Heart left ventricle (tissue), 16 donors: ENCODE measurements around the gene ASB10. TPM values are rescaled to one million over a fixed set of nuclear protein-coding genes. Genes with fewer than 3 reads are reported as not detected.

Experiments used
- ATAC-seq, 4 donors: fragments of 200-7000 bp; cut with Tn5 transposase; one replicate each; pipeline ENCODE4 v1.9.1; 2020 to 2022; ENCODE audit warnings: moderate library complexity in 4 of 4, mild to moderate bottlenecking in 3 of 4, moderate number of reproducible peaks in 1 of 4
- DNase-seq, 5 donors: peaks; one replicate each; pipeline ENCODE4 v3.0.0-alpha.2; 2020
- H3K27ac ChIP-seq, 12 donors: fragments of 200-600 bp; sonication (generic) in 4 of 12; one replicate each; pipeline versions ENCODE4 v1.5.0 to v1.8.0; 2016 to 2022; ENCODE audit warnings: mild to moderate bottlenecking in 2 of 12
- H3K27me3 ChIP-seq, 9 donors: fragments of 200-600 bp; sonication (generic) in 2 of 9; one replicate each; pipeline versions ENCODE4 v1.5.1 to v1.8.0; 2016 to 2022; ENCODE audit warnings: mild to moderate bottlenecking in 3 of 9
- H3K36me3 ChIP-seq, 9 donors: fragments of 200-600 bp; sonication (generic) in 2 of 9; one replicate each; pipeline versions ENCODE4 v1.5.0 to v1.8.0; 2018 to 2022; ENCODE audit warnings: mild to moderate bottlenecking in 2 of 9
- H3K4me1 ChIP-seq, 12 donors: fragments of 200-600 bp; sonication (generic) in 4 of 12; one replicate each; pipeline versions ENCODE4 v1.5.0 to v1.8.0; 2016 to 2022; ENCODE audit warnings: mild to moderate bottlenecking in 3 of 12
- H3K4me3 ChIP-seq, 12 donors: fragments of 200-600 bp; sonication (generic) in 4 of 12; one replicate each; pipeline versions ENCODE4 v1.5.0 to v1.8.0; 2017 to 2022; ENCODE audit warnings: mild to moderate bottlenecking in 9 of 12, moderate library complexity in 4 of 12
- H3K9me3 ChIP-seq, 12 donors: fragments of 200-600 bp; sonication (generic) in 4 of 12; one replicate each; pipeline versions ENCODE4 v1.5.0 to v1.8.0; 2016 to 2022; ENCODE audit warnings: mild to moderate bottlenecking in 1 of 12
- CTCF ChIP-seq, 12 donors: fragments of 200-600 bp; sonication (generic) in 4 of 12; IDR thresholded peaks; one replicate each; pipeline versions ENCODE4 v1.5.0 to v1.8.0; 2018 to 2022; ENCODE audit warnings: antibody characterized with exemption in 12 of 12, mild to moderate bottlenecking in 5 of 12
- POLR2A ChIP-seq, 2 donors: fragments of 450-650 bp; IDR thresholded peaks; one replicate each; pipeline ENCODE4 v1.6.1; 2017; ENCODE audit warnings: antibody characterized with exemption in 2 of 2, mild to moderate bottlenecking in 2 of 2, moderate library complexity in 2 of 2
- WGBS, 4 donors: extraction: QIAGEN DNeasy Blood & Tissue Kit in 2 of 4; methylation state at CpG; one replicate each; pipeline versions ENCODE4 v1.1.5 to v1.1.7; 2013 to 2018; 5-methylcytosine and 5-hydroxymethylcytosine counted together
- intact Hi-C, 10 donors: fragments of 100-400 bp; cut with DNase I; formaldehyde crosslinking; loops; one replicate each; pipeline versions ENCODE4 v1.11.1 to v1.14.2; 2022
- polyA plus RNA-seq, 2 donors: library from polyadenylated mRNA; stranded (reverse); fragments of 200-250 nt; gene quantifications; one replicate each; pipeline ENCODE4 v1.2.3, GENCODE V29; 2013
- total RNA-seq, 9 donors: library from RNA; depleted of rRNA in 2 of 9; stranded (reverse); fragments of >200 nt in 2 of 9; fragmentation: NEBNext Ultra II Directional in 3 of 9; extraction: Animal tissue kit (Norgen Biotek cat#: 25700) in 3 of 9; gene quantifications; one replicate each; pipeline versions ENCODE4 v1.1.0 to v1.2.4, GENCODE V29; 2016 to 2023
- donor health status: ischemic (EF 13 %, LVEDD 7.1; RV severe dilation, severe dysfunction).
- donor health status: healthy with polysubstance abuse.
- donor health status: DM: no; HTN: yes; CAD: no.
- donor health status: DM: no; HTN: no; CAD: no.
- donor health status: ischemic (EF 25% LVEDD 6.9; RV normal size, moderate dysfunction).
- donor health status: ischemic (EF 25% LVEDD 5.7; RV mildly dilated, moderate dysfunction).
- donor health status: healthy.
- donor health status: DM: yes; HTN: yes; CAD: no.
- donor health status: ischemic (EF 35%, LVEDD 5.7; RV mildly dilated, moderate dysfunction).
- donor health status: nonischemic (EF 11% LVEDD 7.7; RV severe dilation, severe dysfunction).
- donor health status: DM: yes; HTN: yes; CAD: no.
- donor health status: PGD.
- donor health status: ischemic (EF 29% LVEDD 5.4; RV normal size, mild dysfunction).
- donor health status: nonischemic (EF 23%, LVEDD 6.1; RV moderate dilation, normal function).

Gene ASB10
- total and polyA plus RNA-seq, 11 donors: 6.9 to 37.1 (median 25.5) TPM

GRCh38 chr7:151157645-151158329 is 29.3 kb downstream of the ASB10 start:
- Histone ChIP-seq H3K9me3 (no peaks in the 10 kb centered on the region), H3K27ac (no peak overlapping the region), H3K4me3 (no peak overlapping the region), H3K27me3 (peaks cover 0 to 30% (median 3%) of the 10 kb centered on the region in 9 donors), H3K4me1 (no peaks in the 10 kb centered on the region), H3K36me3 (no peaks in the 10 kb centered on the region)
- ATAC-seq (no peak), DNase-seq (no peak)
- 64 to 75% (median 71%) methylated on average over 7 of the region's 7 CpGs for WGBS, 4 donors
- TF ChIP-seq CTCF (IDR thresholded peaks at IDR 0.05): no peak
- no peak for TF ChIP-seq POLR2A (IDR thresholded peaks at IDR 0.05)
- intact Hi-C loops: no loop called here

- no peak overlapping the region for H3K27ac ChIP-seq
- no peak overlapping the region for H3K4me3 ChIP-seq
- no peaks in the 10 kb centered on the region for H3K9me3 ChIP-seq
- peaks cover 0 to 29% (median 7%) of the 10 kb centered on the region in 9 donors for H3K27me3 ChIP-seq
- H3K4me1 ChIP-seq: peaks cover 0 to 4% (median 0%) of the 10 kb centered on the region in 12 donors
- no peak for TF ChIP-seq POLR2A (IDR thresholded peaks at IDR 0.05)
- TF ChIP-seq CTCF (IDR thresholded peaks at IDR 0.05): no peak
- no peaks in the 10 kb centered on the region for H3K36me3 ChIP-seq
- DNase-seq (no peak), ATAC-seq (no peak)
- 65 to 75% (median 68%) methylated on average over 6 of the region's 6 CpGs for WGBS, 4 donors
- intact Hi-C loops: no loop called here
Observed at GRCh38 chr7:151152643-151153513, 34.2 kb downstream of the ASB10 start.

- no peak overlapping the region for H3K4me3 ChIP-seq
- no peak for TF ChIP-seq POLR2A (IDR thresholded peaks at IDR 0.05)
- TF ChIP-seq CTCF (IDR thresholded peaks at IDR 0.05): no peak
- DNase-seq: no peak
- no peak overlapping the region for H3K27ac ChIP-seq
- intact Hi-C loops: no loop called here
- no peaks in the 10 kb centered on the region for H3K36me3 ChIP-seq
- no peaks in the 10 kb centered on the region for H3K9me3 ChIP-seq
- H3K27me3 ChIP-seq: peaks cover 0 to 29% (median 7%) of the 10 kb centered on the region in 9 donors
- H3K4me1 ChIP-seq: peaks cover 0 to 4% (median 0%) of the 10 kb centered on the region in 12 donors
- 71 to 82% (median 77%) methylated on average over 3 of the region's 3 CpGs for WGBS, 4 donors
- ATAC-seq: no peak
Observed at GRCh38 chr7:151150388-151150787, 36.7 kb downstream of the ASB10 start.
